HEK293T (cell line): ENCODE results near the gene LRRN4CL.

Experiments used
- ARNT ChIP-seq: fragments of 450-650 bp; IDR thresholded peaks from 2 replicates; pipeline ENCODE4 v1.6.1; 2017; ENCODE audit warnings: mild to moderate bottlenecking
- BHLHE40 ChIP-seq: fragments of 450-650 bp; IDR thresholded peaks from 2 replicates; pipeline ENCODE4 v1.6.1; 2016; ENCODE audit warnings: mild to moderate bottlenecking, moderate library complexity, borderline replicate concordance
- ELF4 ChIP-seq: fragments of 450-650 bp; IDR thresholded peaks from 2 replicates; pipeline ENCODE4 v1.6.1; 2017; ENCODE audit warnings: antibody characterized with exemption
- FOXA1 ChIP-seq: fragments of 450-650 bp; IDR thresholded peaks from 2 replicates; pipeline ENCODE4 v1.6.1; 2016; ENCODE audit warnings: mild to moderate bottlenecking
- FOXM1 ChIP-seq: fragments of 450-650 bp; IDR thresholded peaks from 2 replicates; pipeline ENCODE4 v1.6.1; 2017; ENCODE audit warnings: mild to moderate bottlenecking, borderline replicate concordance
- HDGF ChIP-seq: fragments of 450-650 bp; IDR thresholded peaks from 2 replicates; pipeline ENCODE4 v1.6.1; 2017; ENCODE audit warnings: antibody characterized with exemption, borderline replicate concordance
- L3MBTL2 ChIP-seq: fragments of 450-650 bp; conservative IDR thresholded peaks from 2 replicates; pipeline ENCODE4 v1.6.1; 2016; ENCODE audit warnings: mild to moderate bottlenecking
- NFRKB ChIP-seq: fragments of 450-650 bp; IDR thresholded peaks from 2 replicates; pipeline ENCODE4 v1.6.1; 2016; ENCODE audit warnings: mild to moderate bottlenecking, moderate library complexity
- SP1 ChIP-seq: fragments of 450-650 bp; IDR thresholded peaks from 2 replicates; pipeline ENCODE4 v1.6.1; 2017
- SUZ12 ChIP-seq: fragments of 450-650 bp; IDR thresholded peaks from 2 replicates; pipeline ENCODE4 v1.6.1; 2016; ENCODE audit warnings: mild to moderate bottlenecking
- TARDBP ChIP-seq: fragments of 450-650 bp; IDR thresholded peaks from 2 replicates; pipeline ENCODE4 v1.6.1; 2016
- ZNF384 ChIP-seq: fragments of 450-650 bp; IDR thresholded peaks from 2 replicates; pipeline ENCODE4 v1.6.1; 2016
- TF ChIP-seq, protein P1 (sequence below): fragments of 450-650 bp; IDR thresholded peaks from 2 replicates; pipeline ENCODE4 v1.6.1; 2016

GRCh38 chr11:62677156-62677555 is 12.2 kb downstream of the LRRN4CL start:
- TF ChIP-seq BHLHE40 (no peak), ELF4 (no peak), L3MBTL2 (no peak), FOXM1 (no peak), SP1 (no peak), TARDBP (no peak), NFRKB (no peak), HDGF (no peak), SUZ12 (no peak), ARNT (no peak), ZNF384 (no peak), FOXA1 (no peak)
- TF ChIP-seq, protein P1, sequence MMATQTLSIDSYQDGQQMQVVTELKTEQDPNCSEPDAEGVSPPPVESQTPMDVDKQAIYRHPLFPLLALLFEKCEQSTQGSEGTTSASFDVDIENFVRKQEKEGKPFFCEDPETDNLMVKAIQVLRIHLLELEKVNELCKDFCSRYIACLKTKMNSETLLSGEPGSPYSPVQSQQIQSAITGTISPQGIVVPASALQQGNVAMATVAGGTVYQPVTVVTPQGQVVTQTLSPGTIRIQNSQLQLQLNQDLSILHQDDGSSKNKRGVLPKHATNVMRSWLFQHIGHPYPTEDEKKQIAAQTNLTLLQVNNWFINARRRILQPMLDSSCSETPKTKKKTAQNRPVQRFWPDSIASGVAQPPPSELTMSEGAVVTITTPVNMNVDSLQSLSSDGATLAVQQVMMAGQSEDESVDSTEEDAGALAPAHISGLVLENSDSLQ, result no peak
